Left lung (tissue), 10 donors: ENCODE measurements around the gene MYO1C. TPM values are rescaled to one million over a fixed set of nuclear protein-coding genes. Genes with fewer than 3 reads are reported as not detected.

Source experiments
- ATAC-seq: fragments of 200-7000 bp; cut with Tn5 transposase; one replicate; pipeline ENCODE4 v1.9.1; 2020; ENCODE audit warnings: moderate library complexity
- DNase-seq, 4 donors: peaks; one replicate each; pipeline ENCODE4 v3.0.0-alpha.2; 2013 to 2020
- H3K27ac ChIP-seq, 2 donors: fragments of 200-600 bp; sonication (generic) in 1 of 2; one replicate each; pipeline versions ENCODE4 v1.5.0 to v1.8.0; 2020 to 2021
- H3K27me3 ChIP-seq, 2 donors: fragments of 200-600 bp; sonication (generic) in 1 of 2; one replicate each; pipeline versions ENCODE4 v1.5.0 to v1.8.0; 2020 to 2021
- H3K36me3 ChIP-seq, 2 donors: fragments of 200-600 bp; sonication (generic) in 1 of 2; one replicate each; pipeline versions ENCODE4 v1.5.0 to v1.8.0; 2020 to 2021
- H3K4me1 ChIP-seq, 2 donors: fragments of 200-600 bp; one replicate each; pipeline ENCODE4 v1.8.0; 2021
- H3K4me3 ChIP-seq, 2 donors: fragments of 200-600 bp; sonication (generic) in 1 of 2; one replicate each; pipeline versions ENCODE4 v1.5.0 to v1.8.0; 2020 to 2021; ENCODE audit warnings: mild to moderate bottlenecking in 1 of 2
- H3K9me3 ChIP-seq, 2 donors: fragments of 200-600 bp; sonication (generic) in 1 of 2; one replicate each; pipeline versions ENCODE4 v1.5.0 to v1.8.0; 2020 to 2021
- CTCF ChIP-seq, 2 donors: fragments of 200-600 bp; sonication (generic) in 1 of 2; IDR thresholded peaks; one replicate each; pipeline versions ENCODE4 v1.5.0 to v1.8.0; 2021; ENCODE audit warnings: antibody characterized with exemption in 2 of 2
- intact Hi-C, 2 donors: fragments of 100-400 bp; cut with DNase I; formaldehyde crosslinking; loops; one replicate each; pipeline versions ENCODE4 v1.11.2 to v1.14.2; 2022
- polyA plus RNA-seq, 6 donors: library from polyadenylated mRNA; unstranded; fragments of 120-200 nt; gene quantifications; one replicate each; pipeline ENCODE4 v1.2.1, GENCODE V29; 2013; ENCODE audit not compliant: insufficient read length in 6 of 6
- total RNA-seq, 2 donors: library from RNA; stranded (reverse); fragmentation: NEBNext Ultra II Directional; extraction: Animal tissue kit (Norgen Biotek cat#: 25700); gene quantifications; one replicate each; pipeline ENCODE4 v1.2.1, GENCODE V29; 2021
- donor health status: DM: no; HTN: yes; CAD: no.
- donor health status: DM: no; HTN: no; CAD: no.

Gene MYO1C
- total and polyA plus RNA-seq, 8 donors, result 65.5 to 282 (median 80.7) TPM

GRCh38 chr17:1478418-1478817 lies 14.1 kb downstream of the MYO1C start:
- peaks cover 0 to 19% of the 10 kb centered on the region in 2 donors for H3K4me1 ChIP-seq
- H3K27me3 ChIP-seq, result no peaks in the 10 kb centered on the region
- no peak overlapping the region for H3K4me3 ChIP-seq
- no peak overlapping the region for H3K27ac ChIP-seq
- no peaks in the 10 kb centered on the region for H3K9me3 ChIP-seq
- ATAC-seq (no peak), DNase-seq (peak in 1 of 4 donors; percentile 62)
- TF ChIP-seq CTCF (IDR thresholded peaks at IDR 0.05), result no peak
- H3K36me3 ChIP-seq, result peaks cover 0 to 96% of the 10 kb centered on the region in 2 donors
- intact Hi-C loops, result no loop called here

GRCh38 chr17:1475321-1475854 lies 17.1 kb downstream of the MYO1C start:
- peaks cover 0 to 93% of the 10 kb centered on the region in 2 donors for H3K36me3 ChIP-seq

GRCh38 chr17:1474402-1475189 lies 17.9 kb downstream of the MYO1C start:
- Histone ChIP-seq H3K27ac (peak overlapping the region in 1 of 2 donors; percentile 18), H3K4me3 (no peak overlapping the region), H3K9me3 (no peaks in the 10 kb centered on the region), H3K4me1 (peaks cover 0 to 18% of the 10 kb centered on the region in 2 donors), H3K36me3 (peaks cover 0 to 93% of the 10 kb centered on the region in 2 donors), H3K27me3 (no peaks in the 10 kb centered on the region)
- DNase-seq (no peak), ATAC-seq (no peak)
- intact Hi-C loops, result no loop called here
- no peak for TF ChIP-seq CTCF (IDR thresholded peaks at IDR 0.05)

More at GRCh38 chr17:1475321-1475854, 17.1 kb downstream of the MYO1C start:
- DNase-seq, result no peak
- no peak overlapping the region for H3K4me3 ChIP-seq
- H3K4me1 ChIP-seq, result peaks cover 0 to 18% of the 10 kb centered on the region in 2 donors
- H3K27ac ChIP-seq, result peak overlapping the region in 1 of 2 donors; percentile 18
- intact Hi-C loops, result no loop called here
- peak; percentile 41 for ATAC-seq
- H3K9me3 ChIP-seq, result no peaks in the 10 kb centered on the region
- no peaks in the 10 kb centered on the region for H3K27me3 ChIP-seq
- TF ChIP-seq CTCF (IDR thresholded peaks at IDR 0.05), result no peak

DNA sequence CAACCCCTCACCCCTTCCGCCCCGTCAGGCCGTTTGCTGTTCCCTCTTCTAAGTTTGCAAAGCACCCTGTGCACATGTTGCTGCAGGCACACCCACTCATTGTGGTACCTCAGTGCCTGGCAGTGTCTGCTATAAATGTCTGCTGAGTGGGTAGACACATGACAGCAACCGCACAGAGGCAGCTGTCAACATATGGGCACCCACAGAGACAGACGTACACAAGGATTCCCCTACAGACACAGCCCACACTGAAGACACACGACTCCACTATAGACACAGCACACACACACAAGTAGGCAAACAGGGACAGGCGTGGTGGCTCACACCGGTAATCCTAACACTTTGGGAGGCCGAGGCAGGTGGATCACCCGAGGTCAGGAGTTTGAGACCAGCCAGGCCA lies 18.6 kb downstream of the MYO1C start:
- Histone ChIP-seq H3K4me3 (no peak overlapping the region), H3K36me3 (peaks cover 0 to 93% of the 10 kb centered on the region in 2 donors), H3K27ac (no peak overlapping the region), H3K9me3 (no peaks in the 10 kb centered on the region), H3K27me3 (no peaks in the 10 kb centered on the region), H3K4me1 (peaks cover 0 to 18% of the 10 kb centered on the region in 2 donors)
- DNase-seq, result no peak
- intact Hi-C loops, result no loop called here
- no peak for ATAC-seq
- no peak for TF ChIP-seq CTCF (IDR thresholded peaks at IDR 0.05)

GRCh38 chr17:1473170-1473569 lies 19.3 kb downstream of the MYO1C start:
- Histone ChIP-seq H3K4me3 (no peak overlapping the region), H3K27ac (no peak overlapping the region), H3K4me1 (peaks cover 0 to 23% of the 10 kb centered on the region in 2 donors), H3K36me3 (peaks cover 0 to 93% of the 10 kb centered on the region in 2 donors), H3K9me3 (no peaks in the 10 kb centered on the region), H3K27me3 (no peaks in the 10 kb centered on the region)
- TF ChIP-seq CTCF (IDR thresholded peaks at IDR 0.05), result no peak
- ATAC-seq (no peak), DNase-seq (no peak)
- intact Hi-C loops, result no loop called here
